Retinal pigment epithelial cell (primary cell): ENCODE measurements around the gene DBH.

Experiments
- DNase-seq: peaks from one replicate; pipeline ENCODE4 v3.0.0-alpha.2; 2010; ENCODE audit warnings: low read depth
- H3K4me3 ChIP-seq: 2 replicates; pipeline ENCODE4 v1.5.1; 2011; ENCODE audit warnings: mild to moderate bottlenecking, low read length, control low read depth, moderate library complexity
- TF ChIP-seq, protein P1 (sequence below): conservative IDR thresholded peaks from 2 replicates; pipeline ENCODE4 v1.5.1; 2011; ENCODE audit warnings: low read depth, low read length, control low read depth, inconsistent platforms

The DBH gene

DNA sequence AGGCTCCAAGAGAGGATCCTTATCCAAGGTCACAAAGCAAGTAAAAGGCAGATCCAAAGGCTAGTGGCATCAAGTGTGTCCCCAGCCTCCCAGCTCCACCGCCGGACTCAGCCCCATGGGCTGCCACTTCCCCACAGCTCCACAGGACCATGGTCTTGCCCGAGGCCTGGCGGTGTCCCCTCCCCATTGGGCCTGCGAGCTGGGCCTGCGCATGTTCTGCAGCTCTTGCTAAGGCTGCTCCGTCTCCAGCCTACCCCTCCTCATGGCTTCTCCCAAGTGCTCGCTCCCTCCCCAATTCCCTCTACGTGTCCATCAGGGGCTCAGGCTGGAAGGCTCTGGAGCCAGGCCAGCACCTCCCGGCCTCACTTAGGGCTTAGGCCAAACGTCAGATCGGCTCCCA is 29.4 kb downstream of the DBH start:
- DNase-seq: no peak
- TF ChIP-seq, protein P1, sequence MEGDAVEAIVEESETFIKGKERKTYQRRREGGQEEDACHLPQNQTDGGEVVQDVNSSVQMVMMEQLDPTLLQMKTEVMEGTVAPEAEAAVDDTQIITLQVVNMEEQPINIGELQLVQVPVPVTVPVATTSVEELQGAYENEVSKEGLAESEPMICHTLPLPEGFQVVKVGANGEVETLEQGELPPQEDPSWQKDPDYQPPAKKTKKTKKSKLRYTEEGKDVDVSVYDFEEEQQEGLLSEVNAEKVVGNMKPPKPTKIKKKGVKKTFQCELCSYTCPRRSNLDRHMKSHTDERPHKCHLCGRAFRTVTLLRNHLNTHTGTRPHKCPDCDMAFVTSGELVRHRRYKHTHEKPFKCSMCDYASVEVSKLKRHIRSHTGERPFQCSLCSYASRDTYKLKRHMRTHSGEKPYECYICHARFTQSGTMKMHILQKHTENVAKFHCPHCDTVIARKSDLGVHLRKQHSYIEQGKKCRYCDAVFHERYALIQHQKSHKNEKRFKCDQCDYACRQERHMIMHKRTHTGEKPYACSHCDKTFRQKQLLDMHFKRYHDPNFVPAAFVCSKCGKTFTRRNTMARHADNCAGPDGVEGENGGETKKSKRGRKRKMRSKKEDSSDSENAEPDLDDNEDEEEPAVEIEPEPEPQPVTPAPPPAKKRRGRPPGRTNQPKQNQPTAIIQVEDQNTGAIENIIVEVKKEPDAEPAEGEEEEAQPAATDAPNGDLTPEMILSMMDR: no peak
- no peak overlapping the region for H3K4me3 ChIP-seq

DNA sequence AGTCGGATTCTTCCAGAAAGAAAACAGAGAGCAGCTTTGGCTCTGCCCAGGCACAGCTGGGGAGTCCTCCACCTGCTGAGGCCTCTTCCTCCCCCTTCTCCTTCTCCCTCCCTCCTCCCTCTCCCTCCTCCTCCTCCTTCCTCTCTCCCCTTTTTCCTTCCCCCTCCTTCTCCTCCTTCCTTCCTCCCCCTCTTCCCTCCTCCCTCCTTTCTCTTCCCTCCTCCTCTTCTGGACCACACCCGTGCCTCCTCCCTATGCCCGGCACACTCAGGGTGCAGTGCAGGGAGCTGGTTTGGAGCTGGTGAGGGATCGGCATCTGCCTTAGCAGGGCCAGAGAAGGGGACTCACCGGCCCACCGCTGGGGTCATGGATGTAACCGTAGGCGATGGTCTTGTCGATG is 30.2 kb downstream of the DBH start:
- no peak overlapping the region for H3K4me3 ChIP-seq
- DNase-seq: no peak
- TF ChIP-seq, protein P1: no peak

DNA sequence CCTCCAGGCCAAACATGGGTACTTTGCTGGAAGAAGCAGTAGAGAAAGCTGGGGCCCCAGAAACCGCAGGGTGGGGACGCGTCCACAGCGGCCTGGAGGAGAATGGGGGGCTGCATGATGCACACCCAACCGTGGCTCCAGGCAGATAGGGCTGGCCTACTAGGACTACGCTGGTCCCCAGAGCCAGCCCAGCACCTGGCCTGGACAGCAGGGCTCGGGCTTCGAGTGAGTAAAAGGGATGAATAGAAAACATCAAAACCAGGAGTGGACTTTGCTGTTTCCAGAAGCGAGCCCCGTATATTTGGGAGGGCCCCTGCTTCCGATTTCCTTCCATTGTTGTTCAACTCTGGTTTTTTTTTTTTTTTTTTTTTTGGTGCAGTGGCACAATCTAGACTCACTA is 30.7 kb downstream of the DBH start:
- TF ChIP-seq, protein P1: no peak

DNA sequence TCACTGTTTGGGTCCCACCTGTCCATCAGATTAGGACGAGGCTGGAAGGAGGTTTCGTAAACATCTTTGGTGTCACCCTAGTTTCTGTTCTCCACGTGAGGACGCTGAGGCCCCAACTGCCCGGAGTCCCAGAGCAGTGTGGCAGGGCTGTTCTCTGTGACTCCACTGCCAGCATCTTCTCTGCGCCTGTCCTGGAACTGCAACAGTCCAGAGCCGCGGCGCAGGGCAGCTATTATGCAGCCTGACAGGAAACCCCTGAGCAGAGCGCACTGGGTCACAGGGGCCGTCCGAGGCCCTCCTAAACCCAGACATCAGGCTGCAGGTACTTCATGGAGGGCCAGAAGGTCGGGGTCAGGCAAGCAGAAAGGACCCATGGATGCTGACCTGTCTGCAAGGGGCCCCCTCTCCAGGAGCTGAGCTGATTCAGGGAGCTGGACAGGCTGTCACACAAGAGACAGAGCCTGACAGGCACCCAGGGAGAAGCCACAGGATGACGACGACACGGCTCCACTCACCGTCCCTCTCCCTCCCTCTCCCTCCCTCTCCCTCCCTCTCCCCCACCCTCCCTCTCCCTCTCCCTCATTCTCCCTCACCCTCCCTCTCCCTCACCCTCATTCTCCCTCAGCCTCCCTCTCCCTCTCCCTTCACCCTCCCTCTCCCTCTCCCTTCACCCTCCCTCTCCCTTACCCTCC is 31.7 kb downstream of the DBH start:
- H3K4me3 ChIP-seq: no peak overlapping the region
- TF ChIP-seq, protein P1: no peak
- no peak for DNase-seq

More for the DNA sequence above, 30.7 kb downstream of the DBH start:
- DNase-seq: no peak
- H3K4me3 ChIP-seq: no peak overlapping the region

DNA sequence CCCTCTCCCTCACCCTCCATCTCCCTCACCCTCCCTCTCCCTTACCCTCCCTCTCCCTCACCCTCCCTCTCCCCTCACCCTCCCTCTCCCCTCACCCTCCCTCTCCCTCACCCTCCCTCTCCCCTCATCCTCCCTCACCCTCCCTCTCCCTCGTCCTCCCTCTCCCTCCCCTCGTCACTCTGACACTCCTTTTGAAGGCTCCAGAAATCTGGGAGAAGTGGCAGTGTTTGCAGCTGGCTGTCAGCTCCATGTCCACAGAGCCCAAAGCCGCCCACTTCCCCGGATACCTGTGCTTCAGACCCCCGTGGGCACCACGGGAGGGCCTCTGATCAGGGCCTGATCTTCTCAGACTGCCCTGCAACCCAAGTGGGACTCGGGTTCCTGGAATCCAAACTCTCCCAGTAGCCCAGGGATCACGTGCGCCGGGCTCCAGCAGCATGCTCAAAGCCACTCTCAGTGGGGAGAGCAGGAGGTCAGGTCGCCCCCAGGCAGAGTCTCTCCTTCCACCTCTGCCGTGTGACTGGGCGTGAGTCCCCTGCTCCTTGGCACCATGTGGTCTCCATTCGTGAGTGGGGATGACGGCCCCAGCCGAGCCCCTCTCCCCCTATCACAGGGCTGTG is 33.1 kb downstream of the DBH start:
- TF ChIP-seq, protein P1: no peak
- no peak overlapping the region for H3K4me3 ChIP-seq
- no peak for DNase-seq

DNA sequence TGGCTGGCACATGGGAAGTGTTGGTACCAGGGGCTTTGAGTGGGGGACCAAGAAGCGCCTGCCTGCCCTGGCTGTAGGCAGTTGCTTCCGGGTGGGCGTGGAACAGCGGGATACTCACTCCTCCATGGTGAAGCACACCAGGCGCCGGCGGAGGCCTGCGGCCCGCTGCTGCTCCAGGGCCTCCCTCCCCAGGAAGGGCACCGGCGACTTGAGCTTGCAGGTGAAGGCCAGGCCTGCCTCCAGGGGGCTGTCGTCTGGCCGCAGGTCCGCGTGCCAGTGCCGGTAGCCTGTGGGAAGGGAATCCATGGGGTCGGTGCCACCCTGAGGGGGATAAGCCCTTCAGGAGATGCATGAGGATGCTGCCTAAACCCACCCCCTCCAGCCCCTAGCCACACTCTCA is 34.3 kb downstream of the DBH start:
- DNase-seq: no peak
- TF ChIP-seq, protein P1: no peak
- H3K4me3 ChIP-seq: no peak overlapping the region

DNA sequence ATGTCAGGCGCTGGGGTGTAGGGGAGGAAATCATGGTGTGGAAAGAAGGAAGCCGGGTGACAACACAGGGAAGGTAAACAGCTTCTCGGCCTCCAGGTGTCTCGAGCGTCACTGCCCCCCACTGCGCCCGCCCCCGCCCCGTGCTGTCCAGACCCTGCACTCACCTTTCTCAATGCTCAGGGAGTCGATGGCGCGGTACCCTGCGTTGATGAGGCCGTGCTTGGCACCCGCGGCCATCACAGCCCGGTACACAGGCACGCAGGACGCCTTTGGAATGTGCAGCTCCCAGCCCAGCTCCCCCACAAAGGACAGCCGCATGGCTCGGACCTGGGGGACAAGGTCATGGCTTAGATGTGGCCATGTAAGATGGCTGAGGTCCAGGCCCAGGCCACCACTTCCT is 35.2 kb downstream of the DBH start:
- no peak for DNase-seq
- no peak overlapping the region for H3K4me3 ChIP-seq
- TF ChIP-seq, protein P1: no peak
